ENCODE measurements around the gene CNKSR3.

DNA sequence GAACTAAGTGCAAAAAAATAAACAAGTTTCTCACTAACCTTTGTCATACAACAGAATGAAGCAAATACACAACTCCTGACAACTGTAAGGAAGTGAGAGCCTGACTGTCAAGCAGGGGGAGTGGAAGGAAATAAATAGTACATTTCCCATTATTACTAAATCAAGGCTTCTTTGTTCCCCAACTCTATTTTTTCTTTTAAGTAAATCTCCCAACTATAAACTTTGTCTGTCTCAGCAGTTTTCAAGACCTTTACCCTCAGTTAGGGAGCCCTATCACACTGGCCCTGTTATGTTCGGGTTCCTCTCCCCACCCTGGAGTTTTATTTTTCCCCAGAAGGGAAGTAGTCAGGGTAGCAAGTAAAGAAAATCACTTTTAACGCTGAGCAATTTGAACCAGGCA, 129.7 kb downstream of the CNKSR3 start:
- TF ChIP-seq, protein P1, sequence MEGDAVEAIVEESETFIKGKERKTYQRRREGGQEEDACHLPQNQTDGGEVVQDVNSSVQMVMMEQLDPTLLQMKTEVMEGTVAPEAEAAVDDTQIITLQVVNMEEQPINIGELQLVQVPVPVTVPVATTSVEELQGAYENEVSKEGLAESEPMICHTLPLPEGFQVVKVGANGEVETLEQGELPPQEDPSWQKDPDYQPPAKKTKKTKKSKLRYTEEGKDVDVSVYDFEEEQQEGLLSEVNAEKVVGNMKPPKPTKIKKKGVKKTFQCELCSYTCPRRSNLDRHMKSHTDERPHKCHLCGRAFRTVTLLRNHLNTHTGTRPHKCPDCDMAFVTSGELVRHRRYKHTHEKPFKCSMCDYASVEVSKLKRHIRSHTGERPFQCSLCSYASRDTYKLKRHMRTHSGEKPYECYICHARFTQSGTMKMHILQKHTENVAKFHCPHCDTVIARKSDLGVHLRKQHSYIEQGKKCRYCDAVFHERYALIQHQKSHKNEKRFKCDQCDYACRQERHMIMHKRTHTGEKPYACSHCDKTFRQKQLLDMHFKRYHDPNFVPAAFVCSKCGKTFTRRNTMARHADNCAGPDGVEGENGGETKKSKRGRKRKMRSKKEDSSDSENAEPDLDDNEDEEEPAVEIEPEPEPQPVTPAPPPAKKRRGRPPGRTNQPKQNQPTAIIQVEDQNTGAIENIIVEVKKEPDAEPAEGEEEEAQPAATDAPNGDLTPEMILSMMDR (IDR thresholded peaks at IDR 0.05), result no peak
- TF ChIP-seq EP300 (IDR thresholded peaks at IDR 0.05), result no peak
- TF ChIP-seq POLR2AphosphoS5 (IDR thresholded peaks at IDR 0.05), result no peak
